Activated CD4-positive, CD25-positive, alpha-beta regulatory T cell (primary cell): ENCODE data around the gene PTPRM.

ENCODE experiments used
- DNase-seq, 4 experiments: peaks; one replicate each; lab custom pipeline; 2025; lab: John Stamatoyannopoulos, UW

PTPRM gene

GRCh38 chr18:8238507-8238906 lies 671.4 kb downstream of the PTPRM start:
- no peak for DNase-seq

- no peak for DNase-seq
These were observed 674.6 kb downstream of the PTPRM start for GRCh38 chr18:8241731-8242130.

- DNase-seq: no peak
These were observed 675.1 kb downstream of the PTPRM start for GRCh38 chr18:8242151-8242696.

- DNase-seq: no peak
These were observed 680.6 kb downstream of the PTPRM start for GRCh38 chr18:8247700-8248099.

GRCh38 chr18:8248576-8248975 lies 681.5 kb downstream of the PTPRM start:
- no peak for DNase-seq

- no peak for DNase-seq
These were observed 682.7 kb downstream of the PTPRM start for GRCh38 chr18:8249811-8250210.

- DNase-seq: no peak
These were observed 685.3 kb downstream of the PTPRM start for GRCh38 chr18:8252371-8252770.

GRCh38 chr18:8253944-8254343 lies 686.8 kb downstream of the PTPRM start:
- no peak for DNase-seq

GRCh38 chr18:8254654-8255053 lies 687.5 kb downstream of the PTPRM start:
- DNase-seq: no peak

- DNase-seq: no peak
These were observed 690.8 kb downstream of the PTPRM start for GRCh38 chr18:8257851-8258434.

GRCh38 chr18:8260319-8260718 lies 693.2 kb downstream of the PTPRM start:
- no peak for DNase-seq

- no peak for DNase-seq
These were observed 693.7 kb downstream of the PTPRM start for GRCh38 chr18:8260827-8261226.

GRCh38 chr18:8261651-8262091 lies 694.6 kb downstream of the PTPRM start:
- no peak for DNase-seq

- no peak for DNase-seq
These were observed 695.1 kb downstream of the PTPRM start for GRCh38 chr18:8262221-8262620.

- no peak for DNase-seq
These were observed 697.0 kb downstream of the PTPRM start for GRCh38 chr18:8264116-8264515.

- DNase-seq: no peak
These were observed 697.8 kb downstream of the PTPRM start for GRCh38 chr18:8264861-8265411.

GRCh38 chr18:8272254-8272653 lies 705.1 kb downstream of the PTPRM start:
- no peak for DNase-seq

GRCh38 chr18:8274370-8274769 lies 707.3 kb downstream of the PTPRM start:
- no peak for DNase-seq

- no peak for DNase-seq
These were observed 709.3 kb downstream of the PTPRM start for GRCh38 chr18:8276406-8276805.

- no peak for DNase-seq
These were observed 710.2 kb downstream of the PTPRM start for GRCh38 chr18:8277270-8277669.

- DNase-seq: no peak
These were observed 712.2 kb downstream of the PTPRM start for GRCh38 chr18:8279346-8279745.

- no peak for DNase-seq
These were observed 712.7 kb downstream of the PTPRM start for GRCh38 chr18:8279781-8280330.

- no peak for DNase-seq
These were observed 716.9 kb downstream of the PTPRM start for GRCh38 chr18:8283891-8284585.
